Measurements from ENCODE around the gene PRMT1.
"Not testable (repeated sequence)": the region's sequence is repeated elsewhere in the genome, so short reads cannot be mapped to it uniquely, and the experiment has no call there.

PRMT1 gene

DNA sequence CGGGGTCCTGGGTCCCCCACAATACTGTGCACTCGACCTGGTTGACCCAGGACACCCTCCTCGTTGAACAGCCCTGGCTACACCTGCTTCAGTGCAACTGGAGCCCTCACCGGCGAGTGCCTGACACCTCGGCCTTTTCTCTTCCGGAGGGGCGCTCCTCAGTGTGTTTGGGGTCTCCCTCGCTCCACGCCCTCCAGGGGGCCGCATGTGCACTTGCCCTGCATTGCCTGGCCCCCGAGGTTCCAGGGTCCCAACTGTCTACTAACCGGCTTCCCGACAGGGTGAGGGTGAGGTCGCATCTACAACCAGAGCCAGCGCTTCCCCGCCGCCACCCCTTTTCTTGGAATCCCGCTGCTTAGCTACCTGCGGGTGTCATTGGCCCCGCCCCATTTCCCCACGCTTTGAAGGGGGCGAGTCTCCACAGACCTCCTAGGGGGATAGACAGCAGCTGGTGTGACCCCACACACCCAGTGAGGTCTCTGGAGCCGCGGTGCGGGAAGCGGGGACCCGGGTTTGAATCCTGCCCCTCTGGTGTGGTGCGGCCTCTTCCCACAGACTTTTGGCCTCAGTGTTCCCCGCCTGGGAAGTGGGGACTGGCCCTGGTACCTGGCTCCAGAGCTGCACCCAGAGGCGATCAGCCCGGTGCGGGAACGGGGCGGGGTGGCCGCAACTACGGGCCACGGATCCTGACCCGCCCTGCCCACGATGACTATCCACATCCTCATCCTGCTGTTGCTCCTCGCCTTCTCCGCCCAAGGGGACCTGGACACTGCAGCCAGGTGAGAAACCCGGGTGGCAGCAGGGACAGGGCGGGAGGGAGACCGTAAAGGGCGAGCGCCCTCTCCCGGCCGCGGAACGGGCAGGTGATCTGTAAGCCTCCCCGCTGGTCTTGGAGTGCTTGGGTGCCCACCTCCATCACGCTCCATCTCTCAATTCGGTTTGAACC is 12.3 kb downstream of the PRMT1 start, which contains the start of gene ADM5:
Gene ADM5 (plus strand): TSS at position 462 of the 946 bp plus-strand sequence. CDS start 244 bp downstream, at position 706.
- DNase-seq: no peak

DNA sequence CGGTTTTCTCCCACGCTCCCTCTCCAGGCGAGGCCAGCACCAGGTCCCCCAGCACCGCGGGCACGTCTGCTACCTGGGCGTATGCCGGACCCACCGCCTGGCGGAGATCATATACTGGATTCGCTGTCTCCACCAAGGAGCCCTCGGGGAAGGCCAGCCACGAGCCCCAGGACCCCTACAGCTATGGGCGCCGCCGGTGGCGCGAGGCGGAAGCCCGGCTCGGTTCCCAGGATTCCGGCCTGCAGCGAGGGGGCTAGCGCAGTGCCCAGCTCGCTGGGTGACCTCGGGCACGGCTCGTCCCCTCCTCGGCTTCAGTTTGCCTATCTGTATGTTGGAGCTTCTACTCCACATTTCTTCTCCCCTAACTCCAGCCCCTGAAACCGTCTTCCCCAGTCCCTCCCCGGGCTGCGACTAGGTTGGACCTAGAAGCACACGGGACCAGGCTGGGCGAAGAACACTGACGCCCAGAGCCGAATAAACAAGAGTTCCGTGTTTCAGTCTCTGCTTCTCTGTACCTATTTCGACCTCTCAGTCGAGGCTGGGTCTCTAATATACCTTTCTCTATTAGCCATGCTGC is 13.1 kb downstream of the PRMT1 start:
- no peak for DNase-seq

DNA sequence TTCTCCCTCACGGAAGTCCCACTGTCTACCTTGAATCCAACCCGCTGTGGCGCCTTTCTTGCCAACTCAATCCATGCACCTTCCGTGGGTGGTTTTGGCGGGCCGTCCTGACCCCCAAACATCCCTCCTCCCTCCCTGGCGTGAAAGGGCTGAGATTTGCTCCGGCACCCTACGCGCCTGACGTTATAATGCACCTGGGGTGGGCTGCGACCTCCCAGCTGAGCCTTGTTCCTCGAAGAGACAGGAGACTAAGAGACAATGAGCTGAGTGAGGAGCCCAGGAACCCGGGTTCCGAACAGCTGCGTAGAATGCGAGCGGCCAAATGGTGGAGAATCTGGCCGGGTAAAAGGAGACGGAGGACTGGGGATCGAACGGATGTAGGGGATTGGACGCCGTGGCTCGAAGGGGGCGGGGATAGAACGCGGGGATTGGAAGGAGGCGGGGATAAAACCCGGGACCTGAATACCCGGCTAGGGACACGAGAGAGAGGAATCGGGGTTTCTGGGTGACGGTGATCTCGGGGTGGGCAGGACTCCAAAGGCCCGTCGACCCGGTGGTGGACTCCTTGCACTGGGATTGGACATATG is 13.7 kb downstream of the PRMT1 start, which contains the start of gene CPT1C:
Gene CPT1C (plus strand): TSS at position 461 of the 587 bp plus-strand sequence. CDS start 1,137 bp downstream, outside the sequence.
- DNase-seq: peak; percentile 86

DNA sequence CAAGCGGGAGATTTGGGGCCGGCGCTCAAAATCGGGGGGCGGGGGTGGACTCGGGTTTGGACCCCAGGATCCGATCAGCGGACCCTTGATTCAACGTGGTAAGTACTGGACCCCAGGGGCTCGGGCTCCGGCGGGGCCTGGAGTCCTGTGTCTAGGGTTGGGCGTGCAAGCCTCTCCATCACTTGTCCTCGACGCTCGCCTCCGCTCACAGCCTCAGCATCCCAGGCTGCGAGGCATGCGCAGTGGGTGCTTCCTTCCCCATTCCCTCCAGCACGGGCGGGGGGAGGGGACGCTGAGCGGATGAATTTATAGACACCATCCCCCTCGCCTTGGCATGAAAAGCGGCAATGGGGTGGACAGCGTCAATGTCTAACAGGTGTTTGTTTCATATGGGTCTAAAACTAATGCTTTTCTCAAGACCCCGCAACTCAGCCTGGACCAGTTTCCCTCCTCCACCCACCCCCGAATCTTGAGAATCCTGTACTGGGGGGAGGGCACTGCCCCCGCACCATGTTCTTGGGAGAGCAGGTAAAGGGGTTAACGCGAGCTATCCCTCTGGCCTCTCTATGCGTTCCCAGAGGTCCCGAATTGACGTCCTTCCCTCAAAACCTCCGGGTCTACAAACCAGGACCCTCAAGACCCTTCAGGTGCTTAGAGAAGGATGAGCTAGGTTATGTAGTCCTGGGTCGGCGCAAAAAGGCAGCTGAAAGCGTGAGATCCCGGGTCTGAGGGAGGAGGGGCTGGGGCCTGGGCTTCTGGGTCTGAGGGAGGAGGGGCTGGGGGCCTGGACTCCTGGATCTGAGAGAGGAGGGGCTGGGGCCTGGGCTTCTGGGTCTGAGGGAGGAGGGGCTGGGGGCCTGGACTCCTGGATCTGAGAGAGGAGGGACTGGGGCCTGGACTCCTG is 14.4 kb downstream of the PRMT1 start:
- peak; percentile 85 for DNase-seq

DNA sequence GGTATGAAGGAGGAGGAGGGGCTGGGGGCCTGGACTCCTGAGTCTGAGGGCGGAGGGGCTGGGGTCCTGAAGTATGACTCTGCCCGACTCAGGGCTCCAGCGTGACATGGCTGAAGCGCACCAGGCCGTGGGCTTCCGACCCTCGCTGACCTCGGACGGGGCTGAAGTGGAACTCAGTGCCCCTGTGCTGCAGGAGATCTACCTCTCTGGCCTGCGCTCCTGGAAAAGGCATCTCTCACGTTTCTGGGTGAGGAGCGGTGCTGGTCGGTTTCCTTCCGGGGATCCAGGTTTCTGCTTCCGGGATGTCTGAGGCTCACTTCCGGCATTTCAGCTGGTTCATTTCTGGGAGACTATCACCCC is 15.1 kb downstream of the PRMT1 start:
- DNase-seq: no peak

DNA sequence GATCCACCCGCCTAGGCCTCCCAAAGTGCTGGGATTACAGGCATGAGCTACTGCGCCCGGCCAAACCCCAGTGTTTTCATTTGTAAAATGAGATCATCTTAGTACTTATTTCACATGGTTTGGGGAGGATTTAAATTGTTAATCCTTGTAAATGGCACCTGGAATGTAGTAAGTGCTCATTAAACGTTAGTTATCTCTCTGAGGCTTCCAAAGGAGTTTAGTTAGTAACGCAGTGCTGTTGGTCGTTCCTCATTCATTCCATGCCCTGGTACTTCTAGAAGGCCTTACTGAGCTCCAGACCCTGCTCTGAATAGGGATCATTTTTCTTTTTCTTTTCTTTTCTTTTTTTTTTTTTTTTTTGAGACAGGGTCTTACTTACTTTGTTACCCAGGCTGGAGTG is 19.0 kb downstream of the PRMT1 start:
- DNase-seq: no peak

DNA sequence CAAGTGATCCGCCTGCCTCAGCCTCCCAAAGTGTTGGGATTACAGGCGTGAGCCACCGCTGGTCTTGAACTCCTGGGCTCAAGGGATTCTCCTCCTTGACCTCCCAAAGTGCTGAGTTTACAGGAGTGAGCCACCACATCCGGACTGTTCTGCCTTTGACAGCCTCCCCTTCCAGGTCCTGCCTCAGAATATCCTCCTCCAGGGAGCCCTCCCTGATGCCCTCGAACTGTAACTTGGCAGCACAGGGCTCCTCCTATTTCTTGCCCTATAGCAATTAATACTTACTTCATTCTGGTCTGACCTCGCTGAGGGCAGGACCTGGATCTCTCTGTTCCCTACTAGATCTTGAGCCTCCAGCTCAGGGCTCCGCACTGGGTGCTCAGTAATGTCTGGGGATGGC is 19.8 kb downstream of the PRMT1 start:
- no peak for DNase-seq

DNA sequence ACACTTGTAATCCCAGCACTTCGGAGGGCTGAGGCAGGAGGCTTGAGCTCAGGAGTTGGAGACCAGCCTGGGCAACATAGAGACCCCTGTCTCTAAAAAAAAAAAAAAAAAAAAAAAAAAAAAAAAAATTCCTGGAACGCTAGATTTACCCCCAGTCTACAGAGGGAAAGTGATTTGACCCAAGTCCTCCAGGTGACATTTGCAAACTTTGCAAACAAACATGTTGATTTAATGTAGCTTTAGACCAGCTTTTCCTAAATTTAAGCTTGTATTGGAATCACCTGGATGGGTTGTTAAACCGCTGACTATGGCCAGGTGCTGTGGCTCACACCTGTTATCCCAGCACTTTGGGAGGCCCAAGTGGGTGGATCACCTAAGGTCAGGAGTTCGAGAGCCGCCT is 22.3 kb downstream of the PRMT1 start:
- DNase-seq: no peak

DNA sequence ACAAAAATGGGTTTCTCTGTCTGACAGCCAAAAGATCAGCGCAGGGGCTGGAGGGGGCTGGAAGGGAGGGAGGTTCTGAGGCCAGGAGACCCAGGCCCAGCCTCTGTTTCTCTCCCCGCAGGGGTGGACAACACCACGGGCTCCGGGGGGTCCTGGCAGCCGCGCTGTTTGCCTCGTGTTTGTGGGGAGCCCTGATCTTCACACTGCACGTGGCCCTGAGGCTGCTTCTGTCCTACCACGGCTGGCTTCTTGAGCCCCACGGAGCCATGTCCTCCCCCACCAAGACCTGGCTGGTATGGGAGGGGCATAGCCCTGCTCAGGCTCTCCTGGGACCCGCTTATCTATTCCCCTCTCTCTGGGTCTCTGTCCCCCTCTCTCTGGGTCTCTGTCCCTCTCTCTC is 23.5 kb downstream of the PRMT1 start:
- no peak for DNase-seq

DNA sequence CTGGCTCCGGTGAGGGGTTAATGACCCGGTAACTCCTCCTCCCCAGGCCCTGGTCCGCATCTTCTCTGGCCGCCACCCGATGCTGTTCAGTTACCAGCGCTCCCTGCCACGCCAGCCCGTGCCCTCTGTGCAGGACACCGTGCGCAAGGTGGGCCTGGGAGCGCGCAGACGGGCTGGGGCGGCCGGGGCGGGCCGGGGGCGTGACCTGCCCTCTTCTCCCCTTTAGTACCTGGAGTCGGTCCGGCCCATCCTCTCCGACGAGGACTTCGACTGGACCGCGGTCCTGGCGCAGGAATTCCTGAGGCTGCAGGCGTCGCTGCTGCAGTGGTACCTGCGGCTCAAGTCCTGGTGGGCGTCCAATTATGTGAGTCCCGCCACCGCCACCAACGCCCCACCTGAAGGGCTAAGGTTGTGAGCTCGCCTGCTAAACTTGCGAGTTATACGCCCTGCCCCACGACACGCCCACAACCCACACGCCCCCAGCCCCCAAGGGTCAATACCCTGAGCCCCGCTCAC is 24.3 kb downstream of the PRMT1 start:
- DNase-seq: no peak

DNA sequence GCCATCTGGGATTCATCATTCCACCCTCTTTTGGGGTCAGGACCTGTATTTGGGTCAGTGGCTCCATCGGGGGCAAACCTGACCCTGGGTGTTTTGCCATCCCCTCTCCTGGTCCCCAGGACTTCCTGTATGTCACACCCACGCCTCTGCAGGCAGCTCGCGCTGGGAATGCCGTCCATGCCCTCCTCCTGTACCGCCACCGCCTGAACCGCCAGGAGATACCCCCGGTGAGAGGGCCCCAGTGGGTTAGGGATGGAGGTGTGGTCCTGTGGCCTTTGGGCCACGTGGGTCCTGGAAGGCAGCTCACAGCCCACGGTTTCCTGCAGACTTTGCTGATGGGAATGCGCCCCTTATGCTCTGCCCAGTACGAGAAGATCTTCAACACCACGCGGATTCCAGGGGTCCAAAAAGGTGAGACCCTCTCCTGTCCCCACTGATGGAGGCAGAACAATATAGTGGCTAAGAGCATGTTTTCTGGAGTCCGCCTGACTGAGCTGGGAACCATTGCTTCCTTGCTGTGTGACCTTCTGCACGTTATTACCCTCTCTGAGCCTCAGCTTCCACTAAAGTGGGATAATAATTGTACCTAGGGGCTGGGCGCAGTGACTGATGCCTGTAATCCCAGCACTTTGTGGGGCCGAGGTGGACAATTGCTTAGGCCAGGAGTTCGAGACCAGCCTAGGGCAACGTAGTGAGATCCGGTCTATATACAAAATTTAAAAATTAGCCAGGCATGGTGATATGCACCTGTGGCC is 28.0 kb downstream of the PRMT1 start:
- no peak for DNase-seq

DNA sequence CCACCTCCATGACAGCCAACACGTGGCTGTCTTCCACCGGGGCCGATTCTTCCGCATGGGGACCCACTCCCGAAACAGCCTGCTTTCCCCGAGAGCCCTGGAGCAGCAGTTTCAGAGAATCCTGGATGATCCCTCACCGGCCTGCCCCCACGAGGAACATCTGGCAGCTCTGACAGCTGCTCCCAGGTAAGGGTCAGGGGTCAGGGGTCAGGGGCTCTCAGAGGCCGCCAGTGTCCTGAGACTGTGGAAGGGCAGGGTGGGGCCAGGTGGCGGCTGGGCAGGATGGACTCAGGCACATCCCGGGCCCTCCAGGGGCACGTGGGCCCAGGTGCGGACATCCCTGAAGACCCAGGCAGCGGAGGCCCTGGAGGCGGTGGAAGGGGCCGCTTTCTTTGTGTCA is 28.8 kb downstream of the PRMT1 start:
- DNase-seq: no peak

DNA sequence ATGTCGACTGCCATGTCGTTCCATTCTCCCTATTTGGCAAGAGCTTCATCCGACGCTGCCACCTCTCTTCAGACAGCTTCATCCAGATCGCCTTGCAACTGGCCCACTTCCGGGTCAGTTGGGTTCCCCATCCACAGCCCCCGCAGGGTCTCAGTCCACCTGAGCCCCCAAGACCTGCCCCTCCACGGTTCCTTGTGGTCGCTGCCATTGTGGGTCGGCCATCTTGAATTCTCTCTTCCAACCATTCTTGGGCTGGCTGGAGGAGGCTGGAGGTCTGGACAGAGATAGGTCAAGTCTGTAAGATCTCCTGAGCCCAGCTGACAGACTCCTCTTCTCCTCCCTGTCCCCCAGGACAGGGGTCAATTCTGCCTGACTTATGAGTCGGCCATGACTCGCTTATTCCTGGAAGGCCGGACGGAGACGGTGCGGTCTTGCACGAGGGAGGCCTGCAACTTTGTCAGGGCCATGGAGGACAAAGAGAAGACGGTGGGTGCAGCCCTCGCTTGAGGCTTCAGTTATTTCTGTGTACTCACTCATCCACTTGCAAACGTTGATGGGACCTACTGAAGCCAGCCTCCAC is 33.4 kb downstream of the PRMT1 start:
- DNase-seq: no peak

DNA sequence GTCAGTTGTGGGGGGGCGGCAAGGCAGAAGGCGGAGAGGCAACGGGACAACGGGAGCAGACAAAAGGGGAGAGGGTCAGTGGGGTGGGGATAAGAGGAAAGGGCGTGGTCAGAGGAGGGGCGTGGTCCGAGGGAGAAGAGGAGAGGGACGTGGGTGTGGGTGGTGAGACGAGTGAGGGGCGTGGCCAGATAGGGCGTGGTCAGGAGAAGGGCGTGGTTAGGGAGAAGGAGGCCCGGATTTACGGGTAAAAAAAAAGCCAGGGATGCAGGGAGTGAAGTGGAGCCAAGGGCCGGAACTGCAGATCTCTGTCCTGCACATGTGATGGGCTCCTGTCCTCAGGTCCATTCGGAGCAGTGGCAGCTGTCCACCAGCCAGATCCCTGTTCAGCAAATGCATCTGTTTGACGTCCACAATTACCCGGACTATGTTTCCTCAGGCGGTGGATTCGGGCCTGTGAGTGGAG is 35.4 kb downstream of the PRMT1 start:
- DNase-seq: no peak

DNA sequence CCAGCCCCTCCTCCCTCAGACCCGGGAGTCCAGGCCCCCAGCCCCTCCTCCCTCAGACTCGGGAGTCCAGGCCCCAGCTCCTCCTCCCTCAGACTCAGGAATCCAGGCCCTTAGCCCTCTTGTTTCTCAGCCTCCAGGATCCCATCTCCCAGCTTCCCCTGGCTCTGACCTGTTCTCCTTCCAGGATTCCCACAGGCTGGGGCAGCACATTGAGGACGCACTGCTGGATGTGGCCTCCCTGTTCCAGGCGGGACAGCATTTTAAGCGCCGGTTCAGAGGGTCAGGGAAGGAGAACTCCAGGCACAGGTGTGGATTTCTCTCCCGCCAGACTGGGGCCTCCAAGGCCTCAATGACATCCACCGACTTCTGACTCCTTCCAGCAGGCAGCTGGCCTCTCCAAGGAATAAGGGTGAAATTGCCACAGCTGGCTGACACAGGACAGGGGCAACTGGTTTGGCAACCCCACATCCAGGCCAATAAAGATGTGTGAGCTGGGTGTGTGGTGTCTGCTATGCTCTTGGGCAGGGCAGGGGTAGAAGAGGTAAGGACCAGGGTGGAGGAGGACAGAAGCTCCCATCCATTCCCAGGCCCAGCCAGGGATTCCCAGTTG is 36.3 kb downstream of the PRMT1 start:
- no peak for DNase-seq

DNA sequence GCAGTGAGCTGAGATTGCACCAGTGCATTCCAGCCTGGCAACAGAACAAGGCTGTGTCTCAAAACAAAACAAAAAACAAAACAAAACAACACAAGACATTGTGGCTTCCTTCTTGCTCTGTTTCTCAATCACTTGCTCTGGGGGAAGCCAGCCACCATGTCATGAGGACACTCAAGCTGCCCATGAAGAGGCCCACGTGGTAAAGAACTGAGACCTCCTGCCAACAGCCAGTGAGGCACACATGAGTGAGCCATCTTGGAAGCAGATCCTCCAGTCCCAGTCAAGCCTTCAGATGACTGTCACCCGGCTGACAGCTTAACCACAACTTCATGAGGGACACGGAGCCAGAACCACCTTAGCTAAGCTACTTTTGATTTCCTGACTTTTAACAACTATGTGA is 39.1 kb downstream of the PRMT1 start:
- DNase-seq: no peak

DNA sequence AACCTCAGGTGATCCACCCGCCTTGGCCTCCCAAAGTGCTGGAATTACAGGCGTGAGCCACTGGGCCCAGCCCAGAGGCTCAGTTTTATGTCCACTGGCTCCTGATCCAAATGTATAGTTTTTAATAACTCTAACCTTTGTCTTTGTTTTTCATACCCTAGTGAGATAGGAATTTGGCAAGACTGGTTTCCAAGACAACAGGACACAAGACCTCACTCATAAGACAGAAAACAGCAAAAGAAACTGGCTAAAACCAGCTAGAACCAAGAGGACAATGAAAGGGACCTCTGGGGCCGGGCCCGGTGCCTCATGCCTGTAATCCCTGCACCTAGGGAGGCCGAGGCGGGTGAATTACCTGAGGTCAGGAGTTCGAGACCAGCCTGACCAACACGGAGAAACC is 41.4 kb downstream of the PRMT1 start:
- DNase-seq: no peak

DNA sequence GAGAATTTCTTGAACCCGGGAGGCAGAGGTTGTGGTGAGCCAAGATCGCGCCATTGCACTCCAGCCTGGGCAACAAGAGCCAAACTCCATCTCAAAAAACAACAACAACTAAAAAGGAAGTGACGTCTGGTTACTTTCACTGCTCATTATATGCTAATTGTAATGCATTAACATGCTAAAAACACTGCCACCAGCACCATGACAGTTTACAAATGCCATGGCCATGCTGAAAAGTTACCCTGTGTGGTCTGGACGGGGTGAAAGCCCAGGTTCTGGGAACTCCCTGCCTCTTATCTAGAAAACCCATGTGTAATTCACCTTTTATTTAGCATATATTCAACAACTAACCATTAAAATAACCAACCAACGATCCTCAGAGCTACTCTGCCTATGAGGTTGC is 41.9 kb downstream of the PRMT1 start:
- no peak for DNase-seq

DNA sequence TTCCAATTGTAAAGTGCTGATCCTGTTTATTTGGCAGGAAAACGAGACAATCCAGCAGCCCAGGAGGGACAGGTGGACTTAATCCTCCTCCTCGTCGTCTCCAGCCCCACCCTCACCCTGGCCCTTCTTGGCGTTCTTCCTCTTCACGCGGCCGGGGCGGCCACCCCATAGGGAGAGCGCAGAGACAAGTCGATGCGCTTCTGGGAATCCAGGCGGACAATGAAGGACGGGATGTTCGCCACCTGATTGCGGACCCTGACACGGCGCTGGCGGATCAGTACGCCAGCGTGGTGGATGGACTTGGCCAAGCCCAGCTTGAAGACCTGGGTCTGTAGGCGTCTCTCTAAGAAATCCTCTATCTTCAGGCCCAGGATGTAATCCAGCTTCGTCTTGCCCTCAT is 42.3 kb downstream of the PRMT1 start:
- DNase-seq: not testable (repeated sequence)

DNA sequence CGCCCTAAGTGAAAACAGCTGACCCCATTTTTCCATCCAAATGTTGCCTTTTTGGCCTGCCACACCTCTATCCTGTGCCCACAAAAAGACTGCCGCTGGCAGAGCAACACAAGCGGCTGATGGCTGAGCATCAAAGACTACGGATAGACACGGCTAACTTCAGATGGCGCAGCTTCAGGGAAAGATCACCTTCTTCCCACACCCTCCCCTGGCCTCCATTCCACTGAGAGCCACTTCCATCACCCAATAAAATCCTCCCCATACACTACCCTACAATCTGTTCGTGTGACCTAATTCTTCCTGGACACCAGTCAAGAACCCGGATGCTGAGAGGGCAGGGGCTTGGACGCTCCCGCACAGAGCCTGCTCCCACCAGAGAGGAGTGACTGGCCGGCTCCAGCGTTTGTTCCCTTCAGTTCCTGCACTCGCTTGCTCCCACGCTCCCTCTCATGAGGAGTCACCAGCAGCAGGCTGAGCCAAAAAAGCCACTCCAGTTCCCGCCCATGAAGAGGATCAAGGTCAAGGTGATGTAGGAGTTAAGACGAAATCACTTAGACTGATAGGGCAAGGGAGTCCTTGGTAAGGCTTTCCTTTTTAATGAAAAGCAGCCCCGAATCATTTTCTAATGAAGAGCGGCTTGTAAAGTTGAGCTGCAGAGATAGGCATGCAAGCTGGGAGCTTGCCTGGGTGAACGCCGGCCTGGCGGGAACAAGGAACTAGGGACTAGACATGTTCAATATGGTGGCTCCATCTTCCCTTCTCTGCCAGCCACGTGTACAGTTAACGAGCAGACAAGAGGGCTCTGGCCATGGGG is 50.4 kb downstream of the PRMT1 start:
- peak; percentile 9 for DNase-seq
